ENCODE results near the gene MYOCOS.

DNA sequence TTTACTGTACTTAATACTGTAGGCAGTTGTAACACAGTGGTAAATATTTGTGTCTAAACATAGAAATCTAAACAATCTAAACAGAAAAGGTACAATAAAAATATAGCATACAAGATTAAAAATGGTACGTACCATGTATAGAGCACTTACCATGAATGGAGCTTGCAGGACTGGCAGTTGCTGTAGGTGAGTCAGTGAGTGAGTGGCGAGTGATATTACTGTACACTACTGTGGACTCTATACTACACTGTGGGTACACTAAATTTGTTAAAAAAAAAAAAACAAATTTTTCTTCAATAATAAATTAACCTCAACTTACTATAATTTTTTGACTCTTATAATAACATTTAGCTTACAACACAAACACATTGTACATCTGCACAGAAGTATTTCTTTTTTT is 39.5 kb upstream of the MYOCOS start:
- TF ChIP-seq, protein P1, sequence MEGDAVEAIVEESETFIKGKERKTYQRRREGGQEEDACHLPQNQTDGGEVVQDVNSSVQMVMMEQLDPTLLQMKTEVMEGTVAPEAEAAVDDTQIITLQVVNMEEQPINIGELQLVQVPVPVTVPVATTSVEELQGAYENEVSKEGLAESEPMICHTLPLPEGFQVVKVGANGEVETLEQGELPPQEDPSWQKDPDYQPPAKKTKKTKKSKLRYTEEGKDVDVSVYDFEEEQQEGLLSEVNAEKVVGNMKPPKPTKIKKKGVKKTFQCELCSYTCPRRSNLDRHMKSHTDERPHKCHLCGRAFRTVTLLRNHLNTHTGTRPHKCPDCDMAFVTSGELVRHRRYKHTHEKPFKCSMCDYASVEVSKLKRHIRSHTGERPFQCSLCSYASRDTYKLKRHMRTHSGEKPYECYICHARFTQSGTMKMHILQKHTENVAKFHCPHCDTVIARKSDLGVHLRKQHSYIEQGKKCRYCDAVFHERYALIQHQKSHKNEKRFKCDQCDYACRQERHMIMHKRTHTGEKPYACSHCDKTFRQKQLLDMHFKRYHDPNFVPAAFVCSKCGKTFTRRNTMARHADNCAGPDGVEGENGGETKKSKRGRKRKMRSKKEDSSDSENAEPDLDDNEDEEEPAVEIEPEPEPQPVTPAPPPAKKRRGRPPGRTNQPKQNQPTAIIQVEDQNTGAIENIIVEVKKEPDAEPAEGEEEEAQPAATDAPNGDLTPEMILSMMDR (IDR thresholded peaks at IDR 0.05): no peak
- no peak for TF ChIP-seq POLR2A (IDR thresholded peaks at IDR 0.05)
